Measurements from ENCODE around the gene AKIRIN1.
A peak's percentile ranks its signal among the peaks of the same experiment; 100 is the strongest.
"Not testable (repeated sequence)": the region's sequence is repeated elsewhere in the genome, so short reads cannot be mapped to it uniquely, and the experiment has no call there.

AKIRIN1 gene

GRCh38 chr1:38997034-38997900 lies 6.2 kb downstream of the AKIRIN1 start:
- DNase-seq: no peak

DNA sequence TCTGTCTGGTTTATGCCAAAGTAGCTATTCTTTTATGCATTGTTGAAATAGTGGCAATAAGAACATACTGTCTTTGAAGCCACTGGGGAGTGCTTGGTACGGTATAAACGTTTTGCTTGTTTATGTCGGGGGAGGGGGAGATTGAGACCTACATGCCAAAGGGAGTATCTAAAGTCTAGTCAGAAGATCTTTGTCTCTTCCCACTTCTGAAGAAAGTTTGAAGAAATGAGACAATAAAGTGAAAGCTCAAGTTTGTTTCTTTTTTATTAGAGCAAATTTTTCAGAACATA lies 6.8 kb downstream of the AKIRIN1 start:
- DNase-seq: no peak

GRCh38 chr1:39001516-39002421 lies 10.7 kb downstream of the AKIRIN1 start:
- no peak for DNase-seq

DNA sequence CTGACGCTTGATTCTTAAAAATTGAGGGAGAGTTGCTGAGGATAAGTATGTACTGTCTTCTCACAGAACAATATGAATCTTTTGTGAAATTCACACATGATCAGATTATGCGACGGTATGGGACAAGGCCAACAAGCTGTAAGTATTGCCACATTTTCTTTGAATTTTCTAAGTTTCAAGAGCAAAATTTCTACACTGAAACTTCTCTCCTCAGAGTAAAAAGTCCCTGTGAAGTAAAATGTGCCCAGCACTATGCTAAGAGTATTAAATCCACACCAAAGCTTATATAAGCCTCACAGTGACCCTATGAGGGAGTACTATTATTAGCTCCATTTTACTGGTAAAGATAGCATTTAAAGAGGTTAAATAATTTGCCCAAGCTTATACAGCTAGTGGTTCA lies 12.2 kb downstream of the AKIRIN1 start:
- DNase-seq: no peak

GRCh38 chr1:39003794-39004193 lies 12.7 kb downstream of the AKIRIN1 start:
- DNase-seq: no peak

DNA sequence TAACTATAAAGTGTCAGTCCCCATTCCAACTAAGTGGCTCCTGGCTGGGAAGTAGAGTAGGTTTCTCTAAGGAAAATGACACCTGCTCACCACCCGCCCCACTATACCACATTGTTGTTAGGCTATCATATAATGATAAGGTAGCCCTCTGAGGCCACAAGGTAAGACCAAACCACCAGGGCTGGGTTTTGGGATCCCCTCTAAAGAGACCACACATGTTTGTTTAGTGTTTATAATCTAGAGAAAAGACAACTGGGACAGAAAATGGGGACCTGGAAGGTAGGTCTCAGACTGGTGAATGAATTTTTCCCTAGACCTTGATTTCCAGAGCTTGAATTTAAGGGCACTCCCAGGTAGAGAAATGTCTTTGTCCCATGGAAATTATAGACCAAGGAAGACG lies 15.2 kb downstream of the AKIRIN1 start:
- no peak for DNase-seq

GRCh38 chr1:39006726-39007645 lies 15.9 kb downstream of the AKIRIN1 start:
- DNase-seq: no peak

DNA sequence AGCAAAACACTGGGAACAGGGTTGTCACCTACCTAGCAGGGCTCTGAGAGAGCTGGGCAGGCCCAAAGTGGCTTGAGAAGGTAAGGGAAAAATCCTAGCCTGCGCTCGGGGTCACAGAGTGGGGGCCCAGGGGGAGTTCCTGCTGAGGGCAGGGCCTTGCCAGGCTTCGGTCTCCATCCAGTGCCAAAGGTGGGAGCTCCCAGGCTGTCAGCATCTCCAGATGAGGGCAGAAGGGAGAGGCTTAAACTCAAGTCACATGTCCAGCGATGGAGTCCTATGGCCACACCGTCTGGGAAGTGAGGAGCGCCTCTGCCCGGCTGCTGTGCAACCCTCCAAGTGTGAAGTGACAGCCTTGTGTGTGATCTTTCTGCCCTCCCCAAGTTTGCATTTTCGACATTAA lies 23.9 kb downstream of the AKIRIN1 start:
- not testable (repeated sequence) for DNase-seq

GRCh38 chr1:39016604-39017171 lies 25.6 kb downstream of the AKIRIN1 start:
- no peak for DNase-seq

GRCh38 chr1:39017266-39017665 lies 26.2 kb downstream of the AKIRIN1 start:
- DNase-seq: no peak

DNA sequence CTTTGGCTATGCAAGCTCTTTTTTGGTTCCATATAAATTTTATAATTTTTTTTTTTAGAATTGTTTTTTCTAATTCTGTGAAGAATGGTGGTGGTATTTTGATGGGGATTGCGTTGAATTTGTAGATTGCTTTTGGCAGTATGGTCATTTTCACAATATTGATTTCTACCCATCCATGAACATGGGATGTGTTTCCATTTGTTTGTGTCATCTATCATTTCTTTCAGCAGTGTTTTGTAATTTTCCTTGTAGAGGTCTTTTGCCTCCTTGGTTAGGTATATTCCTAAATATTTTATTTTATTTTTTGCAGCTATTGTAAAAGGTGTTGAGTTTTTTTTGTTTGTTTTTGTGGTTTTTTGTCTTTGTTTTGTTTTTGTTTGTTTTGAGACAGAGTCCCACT lies 29.4 kb downstream of the AKIRIN1 start:
- not testable (repeated sequence) for DNase-seq

- no peak for DNase-seq
Measured at GRCh38 chr1:39021426-39021825, 30.4 kb downstream of the AKIRIN1 start.

DNA sequence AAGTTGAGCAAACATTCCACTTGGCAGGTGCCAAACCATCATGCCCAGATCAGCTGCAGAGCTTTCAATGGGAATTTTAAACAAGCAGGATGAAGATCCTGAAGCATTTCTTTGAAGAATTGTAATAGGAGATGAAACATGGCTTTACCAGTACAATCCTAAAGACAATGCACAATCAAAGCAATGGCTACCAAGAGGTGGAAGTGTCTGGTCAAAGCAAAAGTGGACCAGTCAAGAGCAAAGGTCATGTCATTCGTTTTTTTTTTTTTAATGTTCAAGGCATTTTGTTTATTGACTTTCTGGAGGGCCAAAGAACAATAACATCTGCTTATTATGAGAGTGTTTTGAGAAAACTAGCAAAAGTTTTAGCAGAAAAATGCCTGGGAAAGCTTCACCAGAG lies 32.1 kb downstream of the AKIRIN1 start:
- no peak for DNase-seq

DNA sequence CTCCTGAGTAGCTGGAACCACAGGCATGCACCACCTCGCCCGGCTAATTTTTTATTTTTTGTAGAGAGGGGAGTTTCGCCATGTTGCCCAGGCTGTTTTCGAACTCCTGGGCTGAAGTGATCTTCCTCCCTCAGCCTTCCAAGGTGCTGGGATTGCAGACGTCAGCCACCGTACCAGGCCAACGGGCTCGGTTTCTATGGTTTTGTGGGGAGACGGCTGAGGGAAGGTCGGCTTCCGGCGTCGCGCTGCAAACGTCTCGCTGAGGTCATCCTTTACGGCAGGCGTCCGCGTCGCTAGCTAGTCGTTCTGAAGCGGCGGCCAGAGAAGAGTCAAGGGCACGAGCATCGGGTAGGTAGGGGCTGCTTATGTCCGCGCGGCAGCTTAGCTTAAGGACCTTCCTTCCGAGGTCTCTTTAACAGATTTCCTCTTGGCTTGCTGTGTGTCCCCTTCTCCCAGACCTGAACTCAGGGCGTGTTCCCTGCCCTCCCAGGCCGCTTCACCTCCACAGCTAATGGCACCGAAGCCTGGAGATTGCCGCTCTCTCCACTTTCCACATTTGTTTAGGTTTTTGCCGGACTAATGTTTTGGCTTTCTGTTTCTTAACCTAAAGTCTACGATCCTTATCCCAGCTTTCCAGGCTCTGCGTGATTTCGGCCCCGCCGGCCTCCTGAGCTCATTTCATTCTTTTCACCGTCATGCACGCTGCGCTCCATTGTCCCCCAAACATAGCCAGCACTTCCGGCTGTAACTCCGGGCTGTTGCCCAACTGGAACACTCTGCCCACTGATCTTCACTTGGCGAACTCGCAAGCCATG lies 35.2 kb downstream of the AKIRIN1 start, which contains the start of gene NDUFS5:
TSS of gene NDUFS5 (plus strand) at position 300 of the 815 bp plus-strand sequence. CDS start 2,375 bp downstream, outside the sequence.
- peak; percentile 55 for DNase-seq

DNA sequence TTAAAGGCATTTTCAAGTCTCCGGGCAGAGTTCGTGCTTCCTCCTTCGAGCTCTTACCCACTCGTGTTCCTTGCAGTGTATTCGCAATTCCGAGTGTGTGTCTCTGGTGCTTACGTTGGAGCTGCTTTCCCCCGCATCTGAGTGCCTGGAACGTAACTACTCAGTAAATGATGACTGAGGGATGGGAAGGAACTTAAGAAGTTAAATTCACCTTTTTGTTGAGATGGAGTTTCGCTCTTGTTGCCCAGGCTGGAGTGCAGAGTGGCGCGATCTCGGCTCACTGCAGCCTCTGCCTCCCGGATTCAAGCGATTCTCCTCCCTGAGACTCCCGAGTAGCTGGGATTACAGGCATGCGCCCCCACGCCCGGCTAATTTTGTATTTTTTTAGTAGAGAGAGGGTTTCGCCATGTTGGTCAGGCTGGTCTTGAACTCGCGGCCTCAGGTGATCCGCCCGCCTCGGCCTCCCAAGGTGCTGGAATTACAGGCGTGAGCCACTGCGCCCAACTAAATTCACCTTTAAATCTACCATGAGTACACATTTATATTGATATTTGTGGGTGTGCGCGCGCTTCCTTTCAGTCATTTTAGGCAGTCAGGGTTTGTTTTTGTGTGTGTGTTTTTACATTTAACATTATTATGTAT lies 35.9 kb downstream of the AKIRIN1 start:
- DNase-seq: no peak

DNA sequence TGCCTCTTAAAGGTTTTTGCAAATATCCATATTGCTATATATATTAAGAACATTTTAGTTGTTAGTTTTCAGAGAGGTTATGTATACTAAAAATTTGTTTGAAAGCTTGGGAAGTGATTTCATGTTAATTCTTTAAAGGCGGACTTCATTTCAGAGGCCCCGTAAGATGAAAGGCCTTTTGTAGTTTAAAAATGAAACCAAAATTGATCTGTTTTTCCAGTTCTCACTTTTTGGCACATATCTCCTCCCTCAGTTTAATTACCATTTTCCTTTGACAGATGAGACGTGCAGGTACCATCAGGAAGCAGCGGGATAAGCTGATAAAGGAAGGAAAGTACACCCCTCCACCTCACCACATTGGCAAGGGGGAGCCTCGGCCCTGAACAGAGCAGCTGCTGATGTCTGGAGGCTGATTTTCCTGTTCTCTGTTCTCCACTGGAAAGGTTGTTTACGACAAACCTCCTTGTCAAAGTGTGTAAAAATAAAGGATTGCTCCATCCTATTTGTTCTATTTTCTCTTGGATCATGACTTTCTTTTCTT lies 43.1 kb downstream of the AKIRIN1 start:
- no peak for DNase-seq

GRCh38 chr1:39036678-39037077 lies 45.6 kb downstream of the AKIRIN1 start:
- DNase-seq: no peak

GRCh38 chr1:39043513-39043912 lies 52.4 kb downstream of the AKIRIN1 start:
- no peak for DNase-seq

- DNase-seq: no peak
Measured at GRCh38 chr1:39044762-39045161, 53.7 kb downstream of the AKIRIN1 start.

GRCh38 chr1:39045231-39045630 lies 54.2 kb downstream of the AKIRIN1 start:
- no peak for DNase-seq
